ENCODE data around the gene MELTF.

MELTF gene

GRCh38 chr3:197026481-197026866 is 3.1 kb downstream of the MELTF start:
- DNase-seq, result no peak

GRCh38 chr3:197025736-197026480 is 3.7 kb downstream of the MELTF start:
- no peak for DNase-seq

DNA sequence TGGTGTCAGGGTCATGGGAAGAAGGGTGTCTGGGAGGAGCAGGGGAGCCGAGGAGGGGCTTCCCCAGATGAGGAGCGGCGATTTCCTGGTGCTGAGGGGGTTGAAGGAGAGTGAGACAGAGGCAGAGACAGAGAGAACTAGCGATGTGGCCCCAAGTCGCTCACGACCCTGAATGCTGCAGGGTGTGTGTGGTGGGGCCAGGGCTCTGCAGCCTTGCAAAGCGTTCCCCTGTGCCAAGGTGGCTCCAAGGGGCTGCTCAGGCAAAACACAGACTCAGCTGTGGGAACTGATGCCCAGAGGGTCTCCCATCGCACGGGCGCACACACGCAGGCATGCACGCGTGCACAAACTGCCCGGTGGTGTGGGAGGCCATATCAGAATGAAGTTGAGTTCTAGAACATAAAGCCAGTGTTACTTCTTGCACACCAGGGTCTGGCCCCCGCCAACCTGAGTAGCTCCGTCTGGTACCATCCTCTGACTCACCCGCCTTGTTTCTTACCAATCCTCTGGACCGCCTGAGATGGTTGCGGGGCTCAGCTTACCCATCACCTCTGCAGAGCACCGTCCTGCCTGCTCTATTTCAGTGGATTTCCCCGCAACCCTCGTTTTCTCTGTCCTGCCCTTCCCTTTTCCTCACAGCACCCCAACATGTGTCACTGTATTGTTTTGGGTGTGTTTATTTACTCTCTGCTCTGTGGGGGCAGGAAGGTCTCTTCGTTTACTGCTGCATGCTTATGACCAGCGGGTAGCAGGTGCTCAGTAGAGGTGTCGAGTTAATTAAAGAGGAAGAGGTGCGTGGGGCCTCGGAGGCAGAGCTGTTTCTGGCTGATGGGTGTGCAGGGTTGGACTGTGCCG is 4.5 kb downstream of the MELTF start:
- no peak for DNase-seq

DNA sequence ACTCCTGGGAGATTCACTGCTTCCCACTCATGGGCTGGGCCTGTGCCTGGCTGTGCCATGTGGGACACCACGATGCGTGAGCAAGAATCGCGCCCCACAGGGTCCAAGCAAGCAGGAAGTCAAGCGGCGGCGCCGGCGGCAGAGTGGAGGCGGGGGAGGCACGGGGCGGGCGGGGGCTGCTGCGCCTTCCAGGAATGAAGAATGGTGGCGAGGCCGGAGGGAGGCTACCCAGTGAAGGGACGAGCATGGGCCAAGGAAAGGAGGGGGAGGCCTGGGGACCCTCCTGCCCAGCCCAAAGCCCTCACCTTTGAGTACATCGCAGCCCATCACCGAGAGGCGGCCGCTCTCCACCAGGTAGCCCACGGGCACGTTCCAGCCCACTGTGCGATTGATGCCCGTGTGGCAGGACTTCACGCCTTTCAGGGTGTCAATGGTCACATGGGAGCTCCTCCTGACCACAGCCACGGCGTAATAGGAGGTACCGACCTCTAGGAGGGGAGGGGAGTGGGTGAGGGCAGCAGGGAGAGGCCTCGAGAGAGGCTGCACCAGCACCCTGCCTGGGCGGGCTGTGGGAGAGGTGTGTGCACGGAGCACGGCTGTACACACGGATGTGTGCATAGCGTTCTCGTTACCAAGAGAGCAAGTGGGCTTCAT is 5.5 kb downstream of the MELTF start:
- DNase-seq, result no peak

GRCh38 chr3:197023241-197023997 is 6.2 kb downstream of the MELTF start:
- DNase-seq, result no peak

DNA sequence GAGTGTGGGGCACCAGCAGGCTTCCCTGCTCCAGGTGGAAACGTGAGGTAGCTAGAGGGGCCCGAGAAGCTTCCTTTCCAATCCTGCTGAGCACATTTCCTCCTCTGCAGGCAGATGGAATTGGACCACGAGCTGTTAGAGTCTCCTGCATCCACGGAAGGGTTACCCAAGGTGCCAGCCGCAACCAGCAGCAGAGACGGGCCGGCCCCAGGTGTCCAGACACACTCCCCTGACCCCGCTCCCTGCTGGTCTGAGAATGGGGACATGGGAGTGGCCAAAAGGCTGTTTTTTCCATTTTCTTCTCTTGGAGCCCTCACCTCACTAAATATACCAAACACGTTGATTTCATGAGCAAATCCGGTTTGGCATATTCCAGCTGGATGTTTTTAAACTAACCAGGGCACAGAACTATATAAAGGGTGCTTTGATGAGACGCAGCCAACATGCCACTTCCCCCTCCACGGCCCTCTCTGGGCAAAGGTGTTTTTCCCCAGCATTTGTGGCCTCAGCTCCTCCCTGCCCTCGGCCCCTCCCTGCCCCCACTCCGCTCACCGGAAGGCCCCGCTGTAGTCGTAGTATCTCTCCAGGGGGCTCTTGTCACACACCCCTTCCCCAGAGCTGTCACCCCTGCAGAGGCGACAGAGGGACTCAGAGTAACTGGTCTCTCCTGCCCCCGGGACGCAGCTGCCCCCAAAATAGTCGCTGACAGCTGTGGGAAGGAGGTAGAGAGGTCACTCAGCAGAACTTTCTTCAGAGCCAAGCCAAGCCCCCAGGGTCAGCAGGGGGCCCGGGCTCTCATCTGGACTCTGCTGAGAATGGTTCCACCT is 7.0 kb downstream of the MELTF start:
- no peak for DNase-seq

DNA sequence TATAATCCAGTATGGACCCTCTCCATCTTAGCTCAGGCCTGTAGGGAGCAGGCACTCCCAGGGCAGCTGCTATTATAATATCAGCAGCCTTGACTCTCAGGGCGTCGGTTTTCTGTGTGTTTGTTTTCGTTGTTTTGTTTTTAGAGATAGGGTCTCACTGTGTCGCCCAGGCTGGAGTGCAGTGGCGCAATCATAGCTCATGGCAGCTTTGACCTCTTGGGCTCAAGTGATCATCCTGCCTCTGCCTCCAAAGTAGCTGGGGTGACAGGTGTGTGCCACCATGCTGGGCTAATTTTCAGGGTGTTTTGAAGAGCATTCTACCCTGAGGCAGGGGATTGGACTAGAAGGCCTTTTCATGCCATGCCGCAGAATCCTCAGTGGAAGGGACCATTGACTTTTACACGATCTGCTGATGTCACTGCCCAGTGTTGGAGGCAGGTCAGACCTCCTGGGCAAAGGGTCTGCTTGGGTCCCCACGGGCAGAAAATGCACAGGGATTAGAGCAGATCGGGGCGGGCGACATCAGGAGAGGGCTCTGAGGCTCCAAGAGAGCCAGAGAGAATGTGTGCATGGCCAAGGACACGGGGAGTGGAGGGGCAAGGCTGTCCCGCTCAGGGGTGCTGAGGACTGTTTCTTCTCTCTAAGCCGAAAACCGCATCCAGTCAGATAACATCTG is 7.8 kb downstream of the MELTF start:
- no peak for DNase-seq

DNA sequence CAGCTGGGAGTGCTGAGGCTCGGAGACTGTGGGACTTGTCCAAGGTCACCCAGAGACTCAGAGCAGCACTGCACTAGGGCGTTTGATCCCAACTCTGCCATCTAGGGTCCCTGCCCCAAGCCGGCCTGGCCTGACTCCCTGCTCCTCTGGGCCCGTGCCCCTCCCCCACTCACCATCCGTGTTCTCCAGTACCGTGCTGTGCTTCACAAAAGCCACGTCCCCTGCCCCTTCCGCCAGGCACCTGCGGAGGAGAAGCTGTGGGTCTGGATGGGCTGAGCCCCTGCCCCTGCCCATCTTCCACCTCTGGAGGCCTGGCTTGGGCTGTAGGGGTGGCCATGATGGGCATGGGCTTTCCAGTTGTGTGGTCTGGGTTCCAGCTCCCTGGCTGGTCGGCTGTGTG is 8.4 kb downstream of the MELTF start:
- no peak for DNase-seq

GRCh38 chr3:197019535-197019934 is 10.1 kb downstream of the MELTF start:
- DNase-seq, result no peak

DNA sequence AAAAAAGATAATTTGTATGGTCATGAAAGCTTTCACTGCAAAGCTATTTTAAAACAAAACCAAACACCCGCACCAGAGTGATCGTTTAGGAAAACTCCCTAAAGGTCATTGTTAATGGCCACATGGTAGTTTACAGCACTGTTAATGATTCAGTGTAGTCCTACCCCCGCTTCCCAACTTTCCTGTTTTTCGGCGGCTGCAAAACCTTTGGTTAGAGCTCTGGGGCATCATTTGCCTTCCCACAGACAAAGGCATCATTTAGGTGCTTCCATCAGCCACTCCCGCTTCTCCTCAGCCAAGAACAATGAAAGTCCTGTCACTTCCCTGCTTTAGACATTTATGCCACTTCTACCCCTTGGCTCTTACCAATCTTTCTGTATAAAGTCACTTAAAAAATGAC is 10.6 kb downstream of the MELTF start:
- DNase-seq, result no peak

DNA sequence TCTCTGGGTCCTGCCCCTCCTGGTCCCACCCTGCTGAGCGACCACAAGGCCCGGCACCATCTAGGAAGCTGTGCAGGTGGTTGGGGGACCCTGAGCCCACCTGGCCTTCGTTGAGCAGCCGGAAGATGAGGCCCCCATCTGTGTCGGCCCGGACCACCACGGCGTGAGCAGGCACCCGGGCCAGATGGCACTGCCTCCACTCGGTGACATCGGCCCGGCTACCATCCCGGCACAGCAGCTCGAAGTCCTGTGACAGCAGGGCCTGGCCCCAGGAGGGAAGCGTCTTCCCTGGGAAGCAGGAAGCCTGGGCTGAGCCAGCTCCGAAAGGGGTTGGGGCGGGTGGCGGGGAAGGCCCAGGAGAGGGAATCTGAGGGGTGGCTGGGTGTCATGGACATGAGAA is 12.6 kb downstream of the MELTF start:
- no peak for DNase-seq

GRCh38 chr3:197015790-197016736 is 13.6 kb downstream of the MELTF start:
- no peak for DNase-seq

DNA sequence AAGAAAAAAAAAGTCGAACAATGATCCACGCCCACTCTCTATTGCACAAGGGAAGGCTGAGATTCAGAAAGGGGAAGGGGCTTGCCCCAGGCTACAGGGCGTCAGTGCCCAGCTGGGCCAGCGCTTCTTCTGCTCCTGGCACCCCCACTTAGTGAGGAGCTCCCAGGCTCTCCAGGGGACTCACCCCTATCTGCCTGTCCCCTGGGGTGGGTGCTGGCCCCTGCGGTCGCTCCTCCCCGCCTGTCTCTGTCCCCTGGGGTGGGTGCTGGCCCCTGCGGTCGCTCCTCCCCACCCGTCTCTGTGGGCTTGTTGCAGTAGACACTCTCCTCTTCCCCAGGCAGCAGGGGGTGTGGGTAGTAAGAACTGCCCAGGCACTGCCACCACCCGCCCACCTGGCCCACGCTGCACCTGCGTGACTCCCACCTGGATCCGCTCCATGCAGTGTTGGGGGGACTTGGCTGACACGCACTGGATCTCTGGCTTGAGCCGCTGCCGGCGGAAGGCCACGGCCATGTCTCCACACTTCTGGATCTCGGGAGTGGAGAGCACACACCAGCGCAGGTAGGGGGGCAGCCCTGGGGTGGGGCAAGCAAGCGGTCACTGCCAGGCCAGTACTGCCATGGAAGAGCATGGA is 14.6 kb downstream of the MELTF start:
- no peak for DNase-seq

- DNase-seq, result no peak
Measured at GRCh38 chr3:197014024-197014423, 15.6 kb downstream of the MELTF start.

DNA sequence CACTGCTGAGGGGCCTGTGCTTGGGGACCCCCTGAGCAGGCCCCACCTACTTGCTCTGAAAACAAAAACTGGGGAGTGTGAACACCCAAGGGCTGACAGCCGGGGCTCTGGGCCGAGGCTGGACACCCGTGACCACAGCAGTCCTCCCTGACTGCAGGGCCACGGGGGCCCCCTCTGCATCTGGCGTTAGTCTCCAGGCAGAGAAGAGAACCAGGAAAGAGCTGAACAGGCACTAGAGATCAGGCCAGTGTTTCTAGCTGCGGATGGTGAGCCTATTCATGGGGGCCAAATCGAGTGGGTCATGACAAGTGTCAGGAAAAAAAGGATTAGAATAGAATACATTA is 17.1 kb downstream of the MELTF start:
- DNase-seq, result no peak

DNA sequence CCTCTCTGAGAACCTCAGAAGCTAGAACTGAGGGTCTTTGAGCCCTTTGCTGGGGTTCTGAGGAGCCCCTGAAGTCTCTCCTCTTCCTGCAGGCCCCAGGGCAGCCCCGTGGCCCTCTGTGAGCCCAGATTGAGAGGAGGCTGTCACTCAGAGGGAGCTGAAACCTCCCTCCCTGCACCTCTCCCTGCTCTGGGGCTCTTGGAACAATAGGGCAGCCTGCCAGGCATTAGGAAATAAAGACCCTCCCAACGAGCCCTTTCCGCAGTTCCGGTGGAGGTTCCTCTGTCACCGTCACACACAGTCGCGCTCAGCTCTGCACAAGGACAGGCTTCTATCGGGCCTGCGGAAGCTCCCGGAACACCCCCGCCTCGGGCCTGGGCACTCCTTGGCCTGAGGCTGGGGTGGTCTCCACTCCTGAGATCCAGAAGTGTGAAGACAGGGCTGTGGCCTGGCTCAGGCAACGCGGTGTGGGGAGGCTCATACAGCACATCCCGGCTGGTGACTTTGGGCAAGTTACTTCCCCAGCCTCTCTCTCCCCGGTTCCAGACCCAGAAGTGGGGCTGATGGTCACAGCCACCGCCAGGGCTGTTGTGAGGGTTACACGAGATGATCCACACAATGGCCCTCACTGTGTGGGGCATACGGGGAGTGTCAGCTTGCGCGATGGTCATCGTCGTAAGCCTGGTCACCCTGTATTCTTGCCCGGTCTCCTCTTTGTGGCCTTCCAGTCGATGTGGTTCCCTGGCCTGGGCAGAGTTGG is 17.7 kb downstream of the MELTF start:
- no peak for DNase-seq

GRCh38 chr3:197010556-197011351 is 18.9 kb downstream of the MELTF start:
- no peak for DNase-seq

DNA sequence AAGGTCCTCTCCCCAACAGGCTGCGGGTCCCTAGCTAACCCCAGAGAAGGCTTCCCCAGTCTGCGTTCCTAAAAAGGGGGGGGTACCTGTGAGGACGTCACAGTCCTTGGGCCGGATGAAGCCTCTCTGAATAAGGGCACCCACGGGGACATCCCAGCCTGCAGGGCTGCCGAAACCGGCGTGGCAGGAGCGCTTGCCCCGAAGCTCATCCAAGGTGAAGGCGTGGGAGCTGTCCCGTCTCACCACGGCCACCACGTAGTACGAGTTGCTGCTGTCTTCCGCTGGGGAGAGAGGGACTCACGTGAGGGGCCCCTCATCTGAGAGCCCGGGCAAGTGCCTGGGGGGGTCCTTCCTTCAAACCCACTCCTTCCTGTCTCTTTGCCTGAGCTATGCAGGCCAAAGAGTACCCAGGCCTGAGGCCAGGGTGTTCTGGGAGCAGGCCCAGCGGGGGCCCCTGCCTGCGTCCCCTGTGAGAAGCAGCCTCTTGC is 20.0 kb downstream of the MELTF start:
- no peak for DNase-seq
